H1 (cell line): ENCODE data around the gene PPOX. TPM values are rescaled to one million over a fixed set of nuclear protein-coding genes. Genes with fewer than 3 reads are reported as not detected.

Source experiments
- CTCF ChIA-PET: fragments of 300-600 bp; sonication (Branson Sonifier 250); formaldehyde crosslinking; loops from one replicate; lab custom pipeline; 2021; ENCODE audit not compliant: partially characterized antibody; lab: Charles Lee
- POLR2A ChIA-PET: fragments of 300-600 bp; sonication (Branson Sonifier 250); formaldehyde crosslinking; loops from one replicate; lab custom pipeline; 2021; ENCODE audit warnings: inconsistent platforms; ENCODE audit not compliant: partially characterized antibody; lab: Charles Lee
- DNase-seq, 2 experiments: peaks; one replicate each; pipeline versions ENCODE4 v3.0.0 to v3.0.0-alpha.2; 2010 to 2022; ENCODE audit warnings: low spot score in 2 of 2, low read depth in 1 of 2, mixed read lengths in 1 of 2
- FAIRE-seq: peaks from 2 replicates; lab custom pipeline; 2011; peaks lifted over from hg19 to GRCh38; lab: Jason Lieb, UNC
- H2AFZ ChIP-seq: 2 replicates; pipeline ENCODE4 v1.8.1; 2012; ENCODE audit warnings: low read length, inconsistent platforms
- H2AK5ac ChIP-seq: 2 replicates; pipeline ENCODE4 v1.6.1; 2013; ENCODE audit warnings: low read depth, low read length
- H2BK120ac ChIP-seq: replicated peaks from 2 replicates; pipeline ENCODE3; 2013; ENCODE audit warnings: low read depth, low read length, inconsistent platforms
- H2BK12ac ChIP-seq: 2 replicates; pipeline ENCODE4 v1.6.1; 2013; ENCODE audit warnings: low read depth, low read length
- H2BK15ac ChIP-seq: 2 replicates; pipeline ENCODE4 v1.6.1; 2013; ENCODE audit warnings: low read length
- H2BK20ac ChIP-seq: 2 replicates; pipeline ENCODE4 v1.6.1; 2013; ENCODE audit warnings: low read length
- H2BK5ac ChIP-seq: 2 replicates; pipeline ENCODE4 v1.6.1; 2013; ENCODE audit warnings: low read depth, low read length
- H3K14ac ChIP-seq: 2 replicates; pipeline ENCODE4 v1.6.1; 2013; ENCODE audit warnings: inconsistent platforms; ENCODE audit not compliant: insufficient read length
- H3K18ac ChIP-seq: 2 replicates; pipeline ENCODE4 v1.6.1; 2013; ENCODE audit warnings: low read length; ENCODE audit errors: extremely low read depth
- H3K23ac ChIP-seq: 2 replicates; pipeline ENCODE4 v1.6.1; 2013; ENCODE audit warnings: inconsistent platforms; ENCODE audit not compliant: insufficient read length
- H3K23me2 ChIP-seq: 2 replicates; pipeline ENCODE4 v1.6.1; 2013; ENCODE audit warnings: low read depth, low read length
- H3K27ac ChIP-seq: 2 replicates; pipeline ENCODE4 v1.6.1; 2011; ENCODE audit warnings: low read depth, low read length, inconsistent platforms
- H3K27me3 ChIP-seq, 4 experiments: replicated peaks in 1 of 4; 1 replicate in 1 of 4; 2 replicates in 3 of 4; pipeline versions ENCODE4 v1.6.1 to v1.8.1; 2011 to 2013; ENCODE audit warnings: low read length in 3 of 4, mild to moderate bottlenecking in 3 of 4, inconsistent platforms in 2 of 4, mixed read lengths in 2 of 4, moderate library complexity in 1 of 4; ENCODE audit not compliant: control insufficient read depth in 3 of 4, insufficient read depth in 3 of 4; ENCODE audit errors: extremely low read depth in 1 of 4
- H3K36me3 ChIP-seq, 4 experiments: 2 replicates each; pipeline versions ENCODE4 v1.6.1 to v1.8.1; 2011 to 2013; ENCODE audit warnings: mild to moderate bottlenecking in 4 of 4, low read length in 3 of 4, moderate library complexity in 2 of 4, control low read depth in 1 of 4, inconsistent platforms in 1 of 4; ENCODE audit not compliant: insufficient read depth in 4 of 4, control insufficient read depth in 2 of 4
- H3K4ac ChIP-seq: replicated peaks from 2 replicates; pipeline ENCODE3; 2013; ENCODE audit warnings: low read length, low read depth, mixed read lengths, inconsistent platforms; ENCODE audit not compliant: insufficient read length
- H3K4me1 ChIP-seq, 4 experiments: replicated peaks in 1 of 4; 1 replicate in 1 of 4; 2 replicates in 3 of 4; pipeline versions ENCODE4 v1.6.1 to v1.8.1; 2011 to 2013; ENCODE audit warnings: low read length in 3 of 4, inconsistent platforms in 2 of 4, mixed read lengths in 1 of 4; ENCODE audit not compliant: insufficient read depth in 4 of 4, control insufficient read depth in 3 of 4
- H3K4me2 ChIP-seq, 2 experiments: 2 replicates each; pipeline versions ENCODE4 v1.6.1 to v1.8.1; 2011 to 2013; ENCODE audit warnings: low read depth in 2 of 2, low read length in 2 of 2, control low read depth in 1 of 2, inconsistent platforms in 1 of 2, mild to moderate bottlenecking in 1 of 2; ENCODE audit not compliant: insufficient read depth in 1 of 2
- H3K4me3 ChIP-seq, 4 experiments: fragments of 200-600, 300-600 bp in 1 of 4; sonication (generic), shearing (Covaris generic), sonication (Bioruptor Twin) in 1 of 4; 2 replicates each; pipeline versions ENCODE4 v1.5.1 to v1.8.1; 2011 to 2016; ENCODE audit warnings: low read length in 4 of 4, low read depth in 3 of 4, control low read depth in 2 of 4, inconsistent platforms in 2 of 4, mild to moderate bottlenecking in 2 of 4, mixed read lengths in 1 of 4, moderate library complexity in 1 of 4; ENCODE audit not compliant: insufficient read depth in 2 of 4; ENCODE audit errors: extremely low read depth in 1 of 4
- H3K56ac ChIP-seq: replicated peaks from 2 replicates; pipeline ENCODE3; 2013; ENCODE audit warnings: low read depth, mild to moderate bottlenecking, mixed read lengths, low read length, inconsistent platforms; ENCODE audit not compliant: insufficient read length
- H3K79me1 ChIP-seq: 2 replicates; pipeline ENCODE4 v1.6.1; 2013; ENCODE audit warnings: low read depth, low read length, control low read depth
- H3K79me2 ChIP-seq, 2 experiments: 2 replicates each; pipeline versions ENCODE4 v1.6.1 to v1.8.1; 2012 to 2013; ENCODE audit warnings: low read length in 2 of 2, mild to moderate bottlenecking in 2 of 2, inconsistent platforms in 1 of 2; ENCODE audit not compliant: insufficient read depth in 2 of 2, control insufficient read depth in 1 of 2
- H3K9ac ChIP-seq, 4 experiments: replicated peaks in 1 of 4; 1 replicate in 1 of 4; 2 replicates in 3 of 4; pipeline versions ENCODE4 v1.6.1 to v1.8.1; 2011 to 2013; ENCODE audit warnings: low read depth in 3 of 4, low read length in 3 of 4, control low read depth in 2 of 4, mild to moderate bottlenecking in 2 of 4, moderate library complexity in 2 of 4, inconsistent platforms in 1 of 4; ENCODE audit errors: extremely low read depth in 1 of 4
- H3K9me3 ChIP-seq, 2 experiments: 2 replicates each; pipeline versions ENCODE4 v1.6.1 to v1.8.1; 2012 to 2013; ENCODE audit warnings: mild to moderate bottlenecking in 2 of 2, moderate library complexity in 2 of 2, control low read depth in 1 of 2, inconsistent platforms in 1 of 2, low read depth in 1 of 2, low read length in 1 of 2, mixed read lengths in 1 of 2; ENCODE audit not compliant: insufficient read depth in 2 of 2
- H4K20me1 ChIP-seq, 2 experiments: replicated peaks in 1 of 2; 2 replicates each; pipeline versions ENCODE3 to v1.8.1; 2011 to 2013; ENCODE audit warnings: inconsistent platforms in 2 of 2, low read length in 2 of 2, mild to moderate bottlenecking in 1 of 2; ENCODE audit not compliant: insufficient read depth in 2 of 2, control insufficient read depth in 1 of 2
- H4K5ac ChIP-seq: 2 replicates; pipeline ENCODE4 v1.6.1; 2013; ENCODE audit warnings: low read length, low read depth, mixed read lengths, inconsistent platforms; ENCODE audit not compliant: insufficient read length
- H4K8ac ChIP-seq: 2 replicates; pipeline ENCODE4 v1.8.0; 2013; ENCODE audit warnings: mild to moderate bottlenecking, moderate library complexity, low read length, inconsistent platforms; ENCODE audit not compliant: insufficient read depth; ENCODE audit errors: extremely low read depth
- H4K91ac ChIP-seq: replicated peaks from 2 replicates; pipeline ENCODE3; 2013; ENCODE audit warnings: low read length, mixed read lengths, inconsistent platforms; ENCODE audit not compliant: insufficient read length
- ASH2L ChIP-seq: fragments of 200-600, 300-600 bp; sonication (generic); IDR thresholded peaks from one replicate; pipeline ENCODE4 v1.7.1; 2017; ENCODE audit warnings: low read length
- RBBP5 ChIP-seq: IDR thresholded peaks from 2 replicates; pipeline ENCODE4 v1.7.1; 2012; ENCODE audit warnings: low read depth, mild to moderate bottlenecking, inconsistent platforms, low read length, moderate library complexity, borderline replicate concordance
- RFX5 ChIP-seq: IDR thresholded peaks from 2 replicates; pipeline ENCODE4 v1.6.1; 2011; ENCODE audit warnings: low read depth, low read length, improper control_type of control experiment, borderline replicate concordance
- RXRA ChIP-seq: IDR thresholded peaks from 2 replicates; pipeline ENCODE4 v1.6.1; 2011; ENCODE audit warnings: low read depth, mild to moderate bottlenecking, low read length, moderate library complexity; ENCODE audit not compliant: insufficient read depth
- TAF1 ChIP-seq: IDR thresholded peaks from 2 replicates; pipeline ENCODE4 v1.6.1; 2011; ENCODE audit warnings: mild to moderate bottlenecking, low read depth, low read length
- YY1 ChIP-seq: IDR thresholded peaks from 2 replicates; pipeline ENCODE4 v1.6.1; 2011; ENCODE audit warnings: low read depth, mild to moderate bottlenecking, low read length
- WGBS, 2 experiments: shearing (Covaris generic) in 1 of 2; methylation state at CpG; one replicate each; pipeline versions ENCODE4 v1.1.6 to v1.1.7; 2013 to 2015; ENCODE audit warnings: low lambda C conversion rate in 2 of 2, mixed read lengths in 2 of 2, inconsistent platforms in 1 of 2, low coverage in 1 of 2, missing lambda C conversion rate in 1 of 2; ENCODE audit not compliant: insufficient replicate concordance in 2 of 2, insufficient coverage in 1 of 2, insufficient read length in 1 of 2; ENCODE audit errors: extremely low coverage in 1 of 2, missing lambda C conversion rate in 1 of 2; 5-methylcytosine and 5-hydroxymethylcytosine counted together
- polyA plus RNA-seq, 7 experiments: library from polyadenylated mRNA; depleted of rRNA in 3 of 7; stranded (reverse) in 5 of 7; unstranded in 2 of 7; fragments of >200 nt in 5 of 7; fragments of 200-250 nt in 2 of 7; gene quantifications; 1 replicate in 5 of 7; 2 replicates in 1 of 7; 4 replicates in 1 of 7; pipeline versions ENCODE4 v1.2.1 to v1.2.3, GENCODE V29; 2011 to 2013; ENCODE audit warnings: missing spikeins in 2 of 7, mixed read lengths in 2 of 7
- total RNA-seq: library from RNA; stranded (reverse); fragmentation: NEBNext Ultra II Directional; extraction: Animal tissue kit (Norgen Biotek cat#: 25700); gene quantifications from 2 replicates; pipeline ENCODE4 v1.2.1, GENCODE V29; 2021

The PPOX gene
- total and polyA plus RNA-seq, 2 of the 8 experiments (the other 6 are each of a cell fraction or from before 2014, with no cell fraction given), result 39.4 to 40.4 TPM

DNA sequence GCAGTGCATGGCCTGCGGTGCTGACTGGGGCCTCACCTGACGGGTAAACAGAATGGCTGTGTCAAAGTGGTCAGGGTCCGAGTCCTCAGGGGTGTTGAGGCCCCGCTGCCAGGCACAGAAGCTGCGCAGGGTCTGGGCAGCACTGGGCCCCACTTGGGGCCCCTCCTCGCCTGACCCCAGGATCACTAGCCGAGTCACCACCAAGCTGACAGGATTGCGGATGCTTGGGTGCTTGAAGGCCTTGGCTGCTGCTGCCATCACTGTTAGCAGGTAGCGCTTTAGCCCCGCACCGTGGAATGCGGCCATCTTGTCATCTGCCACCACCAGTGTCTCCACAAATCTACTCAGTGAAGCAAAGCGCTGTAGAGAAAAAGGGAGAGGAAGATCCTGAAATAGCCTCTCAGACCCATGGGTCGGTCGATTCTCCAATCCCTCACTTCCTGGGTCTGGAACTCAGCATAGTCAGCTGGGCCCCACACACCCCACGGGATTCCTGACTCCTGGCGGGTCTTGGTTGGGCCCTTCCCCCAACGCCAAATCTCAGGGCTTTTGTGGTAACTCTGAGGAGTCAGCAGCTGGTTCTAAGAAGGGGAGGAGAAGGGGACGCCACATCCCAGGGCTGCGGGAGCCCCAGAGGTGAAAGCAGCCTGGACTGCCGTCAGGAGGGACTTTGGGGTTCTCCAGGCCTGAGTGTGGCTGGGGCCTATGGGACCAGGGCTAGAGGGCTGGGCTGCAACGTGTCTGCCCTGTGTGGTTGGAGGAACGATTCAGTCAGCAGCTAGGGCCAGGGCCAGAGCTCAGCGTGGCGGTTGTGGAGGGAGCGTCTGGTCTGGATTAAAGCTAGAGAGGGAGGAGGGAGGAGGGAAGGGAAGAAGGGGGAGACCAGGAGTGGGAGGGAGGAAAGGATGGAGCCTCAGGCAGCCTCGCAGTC, 30.6 kb downstream of the PPOX start:
- H2AFZ ChIP-seq, result no peak overlapping the region

More for the DNA sequence above, 30.6 kb downstream of the PPOX start:
- peak overlapping the region; percentile 54 for H2AK5ac ChIP-seq
- no peak overlapping the region for H3K56ac ChIP-seq
- peak overlapping the region in 3 of 4 experiments; percentile 4 to 51 (median 12); a peak in 4 of 8 replicates for H3K4me3 ChIP-seq
- H3K23me2 ChIP-seq, result peaks cover 11% of the 10 kb centered on the region; the same call in 1 of the 2 replicates
- no peaks in the 10 kb centered on the region; a peak in 1 of 7 replicates for H3K27me3 ChIP-seq
- peaks cover under 1 to 5% (median 4%) of the 10 kb centered on the region in 4 experiments; a peak in 5 of 8 replicates for H3K36me3 ChIP-seq
- H3K23ac ChIP-seq, result no peak overlapping the region
- peaks cover 6% of the 10 kb centered on the region; the same call in 1 of the 2 replicates for H3K79me1 ChIP-seq
- H2BK12ac ChIP-seq, result peak overlapping the region; percentile 5; the same call in 1 of the 2 replicates
- no peaks in the 10 kb centered on the region for H3K9me3 ChIP-seq
- peaks cover 21 to 52% (median 47%) of the 10 kb centered on the region in 4 experiments for H3K4me1 ChIP-seq
- peak overlapping the region; percentile 0 for H4K91ac ChIP-seq
- peaks cover 0 to 5% of the 10 kb centered on the region in 2 experiments; a peak in 1 of 4 replicates for H3K79me2 ChIP-seq
- peak overlapping the region; percentile 33 for H4K5ac ChIP-seq
- TF ChIP-seq RBBP5, result peak; percentile 57; the same call in 1 of the 2 replicates
- TF ChIP-seq RFX5, result no peak
- TF ChIP-seq ASH2L, result peak; percentile 61
- no peak for TF ChIP-seq RXRA
- 0 out of 2 replicates have a peak, but pooled peaks have one; percentile 39 for TF ChIP-seq TAF1
- 0 out of 2 replicates have a peak, but pooled peaks have one; percentile 31 for TF ChIP-seq YY1
- H2BK15ac ChIP-seq, result peak overlapping the region; percentile 88; the same call in 1 of the 2 replicates
- POLR2A ChIA-PET, result interaction anchor here (0.7 to 1.6 kb wide), 6 partner anchors 10 to 171 kb away, joined by 3 to 4 read pairs (median 3); partner anchors contain the start of genes CFAP126 and FCER1G
- CTCF ChIA-PET, result interaction anchor here (0.6 to 17.6 kb wide), 9 partner anchors 10 to 632 kb away, joined by 3 to 427 read pairs (median 4); partner anchors contain the start of genes APOA2, B4GALT3, FCER1G and TOMM40L
- H3K18ac ChIP-seq, result peak overlapping the region; percentile 75; the same call in 1 of the 2 replicates
- peak overlapping the region; percentile 67 for H2BK5ac ChIP-seq
- no peak overlapping the region for H2BK20ac ChIP-seq
- 85% methylated on average over 27 of the region's 27 CpGs; no CpG with 5 or more reads in 1 of the 2 experiments for WGBS, 2 experiments
- peak overlapping the region; percentile 34 for H3K4ac ChIP-seq
- peak overlapping the region; percentile 67 to 80 for H3K4me2 ChIP-seq
- H3K9ac ChIP-seq, result peak overlapping the region in 2 of 4 experiments; percentile 11 to 28; a peak in 1 of 7 replicates
- DNase-seq, result no peak
- no peak for FAIRE-seq
- no peak overlapping the region for H3K14ac ChIP-seq
- H4K20me1 ChIP-seq, result no peaks in the 10 kb centered on the region
- H2BK120ac ChIP-seq, result no peak overlapping the region
- peak overlapping the region; percentile 73; the same call in 1 of the 2 replicates for H4K8ac ChIP-seq
- H3K27ac ChIP-seq, result no peak overlapping the region; the same call in 1 of the 2 replicates
